Neural cell (in vitro differentiated cells): ENCODE results near the gene TESMIN. TPM values are rescaled to one million over a fixed set of nuclear protein-coding genes. Genes with fewer than 3 reads are reported as not detected.

Experiments
- H2AFZ ChIP-seq: fragments of 200-600, 300-800 bp; sonication (generic), shearing (Covaris generic); 2 replicates; pipeline ENCODE4 v1.6.0; 2014; ENCODE audit warnings: low read depth, mild to moderate bottlenecking, antibody characterized with exemption, low read length, moderate library complexity
- H3F3A ChIP-seq: fragments of 200-600 bp; shearing (Covaris generic); 2 replicates; pipeline ENCODE4 v1.6.1; 2016; ENCODE audit warnings: mild to moderate bottlenecking, moderate library complexity, mixed read lengths, antibody characterized with exemption, low read length; ENCODE audit not compliant: insufficient read depth, poor library complexity, severe bottlenecking
- H3K27ac ChIP-seq: fragments of 200-600, 300-800 bp; sonication (generic), shearing (Covaris generic); 2 replicates; pipeline ENCODE4 v1.5.1; 2014; ENCODE audit warnings: mild to moderate bottlenecking, low read length, moderate library complexity
- H3K27me3 ChIP-seq: fragments of 300-800, 200-600 bp; sonication (generic), shearing (Covaris generic); 2 replicates; pipeline ENCODE4 v1.6.0; 2014; ENCODE audit warnings: mild to moderate bottlenecking, low read depth, low read length, moderate library complexity; ENCODE audit not compliant: insufficient read depth
- H3K36me3 ChIP-seq: fragments of 300-800, 200-600 bp; sonication (generic), shearing (Covaris generic); 2 replicates; pipeline ENCODE4 v1.5.1; 2014; ENCODE audit warnings: mild to moderate bottlenecking, antibody characterized with exemption, low read length, moderate library complexity; ENCODE audit not compliant: insufficient read depth
- H3K4me2 ChIP-seq: fragments of 300-800, 200-600 bp; sonication (generic), shearing (Covaris generic); 2 replicates; pipeline ENCODE4 v1.6.0; 2014; ENCODE audit warnings: mild to moderate bottlenecking, low read length
- H3K4me3 ChIP-seq: fragments of 300-800, 200-600 bp; sonication (generic), shearing (Covaris generic); 2 replicates; pipeline ENCODE4 v1.5.1; 2014; ENCODE audit warnings: mild to moderate bottlenecking, low read length, moderate library complexity
- H3K79me2 ChIP-seq: fragments of 200-600 bp; shearing (Covaris generic); replicated peaks from 2 replicates; pipeline ENCODE4 v1.6.0; 2014; ENCODE audit warnings: mild to moderate bottlenecking, low read length, moderate library complexity; ENCODE audit not compliant: insufficient read depth
- H3K9ac ChIP-seq: fragments of 300-800, 200-600 bp; sonication (generic), shearing (Covaris generic); 2 replicates; pipeline ENCODE4 v1.6.1; 2016; ENCODE audit warnings: mild to moderate bottlenecking, low read length, mixed read lengths
- H3K9me2 ChIP-seq: fragments of 200-600 bp; shearing (Covaris generic); 2 replicates; pipeline ENCODE4 v1.6.1; 2016; ENCODE audit warnings: mild to moderate bottlenecking, low read length, mixed read lengths; ENCODE audit not compliant: insufficient read depth
- H3K9me3 ChIP-seq: fragments of 200-600, 300-800 bp; sonication (generic), shearing (Covaris generic); 2 replicates; pipeline ENCODE4 v1.6.1; 2016; ENCODE audit warnings: mild to moderate bottlenecking, mixed run types, low read length, moderate library complexity, mixed read lengths
- H4K20me1 ChIP-seq: fragments of 200-600 bp; shearing (Covaris generic); 2 replicates; pipeline ENCODE4 v1.6.1; 2016; ENCODE audit warnings: mild to moderate bottlenecking, mixed run types; ENCODE audit not compliant: insufficient read depth
- EP300 ChIP-seq: fragments of 450-650 bp; conservative IDR thresholded peaks from 2 replicates; pipeline ENCODE4 v1.6.1; 2014; ENCODE audit warnings: antibody characterized with exemption, mild to moderate bottlenecking, moderate library complexity; ENCODE audit not compliant: poor library complexity, severe bottlenecking
- EZH2 ChIP-seq: fragments of 200-600, 300-800 bp; shearing (Covaris generic), sonication (generic); IDR thresholded peaks from 2 replicates; pipeline ENCODE4 v1.6.1; 2014; ENCODE audit warnings: antibody characterized with exemption, low read length, borderline replicate concordance, mild to moderate bottlenecking; ENCODE audit not compliant: insufficient read depth, poor library complexity, severe bottlenecking
- MXI1 ChIP-seq: fragments of 450-650 bp; conservative IDR thresholded peaks from 2 replicates; pipeline ENCODE4 v1.6.1; 2014; ENCODE audit warnings: antibody characterized with exemption, mild to moderate bottlenecking; ENCODE audit not compliant: poor library complexity, severe bottlenecking
- POLR2AphosphoS5 ChIP-seq: IDR thresholded peaks from 2 replicates; pipeline ENCODE4 v1.6.1; 2012
- RAD21 ChIP-seq: fragments of 450-650 bp; conservative IDR thresholded peaks from 2 replicates; pipeline ENCODE4 v1.6.1; 2014; ENCODE audit warnings: antibody characterized with exemption, mild to moderate bottlenecking, moderate library complexity
- SMC3 ChIP-seq: fragments of 450-650 bp; conservative IDR thresholded peaks from 2 replicates; pipeline ENCODE4 v1.6.1; 2014; ENCODE audit warnings: antibody characterized with exemption, mild to moderate bottlenecking, moderate library complexity; ENCODE audit not compliant: poor library complexity
- TAF1 ChIP-seq: IDR thresholded peaks from 2 replicates; pipeline ENCODE4 v1.6.1; 2012; ENCODE audit warnings: low read depth
- polyA plus RNA-seq: library from polyadenylated mRNA; depleted of rRNA; stranded (reverse); fragments of >200 nt; gene quantifications from 2 replicates; pipeline ENCODE4 v1.2.3, GENCODE V29; 2014
- TF ChIP-seq, protein P1 (sequence below): fragments of 450-650 bp; IDR thresholded peaks from 2 replicates; pipeline ENCODE4 v1.5.1; 2014; ENCODE audit warnings: antibody characterized with exemption, mild to moderate bottlenecking, moderate library complexity; ENCODE audit not compliant: poor library complexity, severe bottlenecking
- TF ChIP-seq, protein P2 (sequence below): IDR thresholded peaks from 2 replicates; pipeline ENCODE4 v1.6.1; 2012; ENCODE audit warnings: borderline replicate concordance

TESMIN gene
- polyA plus RNA-seq, 1 donor from 2014 or later = not detected

DNA sequence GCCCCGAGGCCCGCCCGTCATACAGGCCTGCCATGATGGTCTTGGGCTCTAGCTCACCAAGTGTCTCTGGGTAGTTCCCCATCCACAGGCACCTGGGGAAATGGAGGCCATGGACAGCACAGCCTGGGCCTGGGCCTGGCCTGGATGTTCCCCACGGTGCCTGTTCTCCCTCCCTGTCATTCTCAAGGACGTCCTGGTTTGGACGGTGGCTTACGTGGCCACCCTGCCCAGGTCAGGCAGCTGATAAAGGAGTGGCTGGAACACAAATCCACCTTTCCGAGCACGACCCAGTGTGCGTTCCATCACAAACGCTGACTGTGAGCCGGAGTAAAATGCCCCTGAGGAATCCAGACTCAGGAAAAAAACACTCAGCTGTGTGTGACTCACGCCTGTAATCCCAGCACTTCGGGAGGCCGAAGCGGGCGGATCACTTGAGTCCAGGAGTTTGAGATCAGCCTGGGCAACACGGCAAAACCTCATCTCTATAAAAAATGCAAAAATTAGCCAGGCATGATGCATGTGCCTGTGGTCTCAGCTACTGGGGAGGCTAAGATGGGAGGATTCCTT is 41.2 kb upstream of the TESMIN start:
- Histone ChIP-seq H3K9me3 (no peaks in the 10 kb centered on the region), H2AFZ (no peak overlapping the region), H4K20me1 (no peaks in the 10 kb centered on the region), H3K79me2 (no peaks in the 10 kb centered on the region), H3F3A (no peaks in the 10 kb centered on the region), H3K4me3 (no peak overlapping the region), H3K4me2 (no peak overlapping the region), H3K27ac (no peak overlapping the region), H3K27me3 (no peaks in the 10 kb centered on the region), H3K36me3 (no peaks in the 10 kb centered on the region), H3K9me2 (no peaks in the 10 kb centered on the region), H3K9ac (no peak overlapping the region)
- no peak for TF ChIP-seq TAF1
- no peak for TF ChIP-seq POLR2AphosphoS5
- no peak for TF ChIP-seq MXI1
- TF ChIP-seq RAD21 = no peak
- TF ChIP-seq, protein P1, sequence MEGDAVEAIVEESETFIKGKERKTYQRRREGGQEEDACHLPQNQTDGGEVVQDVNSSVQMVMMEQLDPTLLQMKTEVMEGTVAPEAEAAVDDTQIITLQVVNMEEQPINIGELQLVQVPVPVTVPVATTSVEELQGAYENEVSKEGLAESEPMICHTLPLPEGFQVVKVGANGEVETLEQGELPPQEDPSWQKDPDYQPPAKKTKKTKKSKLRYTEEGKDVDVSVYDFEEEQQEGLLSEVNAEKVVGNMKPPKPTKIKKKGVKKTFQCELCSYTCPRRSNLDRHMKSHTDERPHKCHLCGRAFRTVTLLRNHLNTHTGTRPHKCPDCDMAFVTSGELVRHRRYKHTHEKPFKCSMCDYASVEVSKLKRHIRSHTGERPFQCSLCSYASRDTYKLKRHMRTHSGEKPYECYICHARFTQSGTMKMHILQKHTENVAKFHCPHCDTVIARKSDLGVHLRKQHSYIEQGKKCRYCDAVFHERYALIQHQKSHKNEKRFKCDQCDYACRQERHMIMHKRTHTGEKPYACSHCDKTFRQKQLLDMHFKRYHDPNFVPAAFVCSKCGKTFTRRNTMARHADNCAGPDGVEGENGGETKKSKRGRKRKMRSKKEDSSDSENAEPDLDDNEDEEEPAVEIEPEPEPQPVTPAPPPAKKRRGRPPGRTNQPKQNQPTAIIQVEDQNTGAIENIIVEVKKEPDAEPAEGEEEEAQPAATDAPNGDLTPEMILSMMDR = no peak
- TF ChIP-seq EP300 = no peak
- TF ChIP-seq, protein P2, sequence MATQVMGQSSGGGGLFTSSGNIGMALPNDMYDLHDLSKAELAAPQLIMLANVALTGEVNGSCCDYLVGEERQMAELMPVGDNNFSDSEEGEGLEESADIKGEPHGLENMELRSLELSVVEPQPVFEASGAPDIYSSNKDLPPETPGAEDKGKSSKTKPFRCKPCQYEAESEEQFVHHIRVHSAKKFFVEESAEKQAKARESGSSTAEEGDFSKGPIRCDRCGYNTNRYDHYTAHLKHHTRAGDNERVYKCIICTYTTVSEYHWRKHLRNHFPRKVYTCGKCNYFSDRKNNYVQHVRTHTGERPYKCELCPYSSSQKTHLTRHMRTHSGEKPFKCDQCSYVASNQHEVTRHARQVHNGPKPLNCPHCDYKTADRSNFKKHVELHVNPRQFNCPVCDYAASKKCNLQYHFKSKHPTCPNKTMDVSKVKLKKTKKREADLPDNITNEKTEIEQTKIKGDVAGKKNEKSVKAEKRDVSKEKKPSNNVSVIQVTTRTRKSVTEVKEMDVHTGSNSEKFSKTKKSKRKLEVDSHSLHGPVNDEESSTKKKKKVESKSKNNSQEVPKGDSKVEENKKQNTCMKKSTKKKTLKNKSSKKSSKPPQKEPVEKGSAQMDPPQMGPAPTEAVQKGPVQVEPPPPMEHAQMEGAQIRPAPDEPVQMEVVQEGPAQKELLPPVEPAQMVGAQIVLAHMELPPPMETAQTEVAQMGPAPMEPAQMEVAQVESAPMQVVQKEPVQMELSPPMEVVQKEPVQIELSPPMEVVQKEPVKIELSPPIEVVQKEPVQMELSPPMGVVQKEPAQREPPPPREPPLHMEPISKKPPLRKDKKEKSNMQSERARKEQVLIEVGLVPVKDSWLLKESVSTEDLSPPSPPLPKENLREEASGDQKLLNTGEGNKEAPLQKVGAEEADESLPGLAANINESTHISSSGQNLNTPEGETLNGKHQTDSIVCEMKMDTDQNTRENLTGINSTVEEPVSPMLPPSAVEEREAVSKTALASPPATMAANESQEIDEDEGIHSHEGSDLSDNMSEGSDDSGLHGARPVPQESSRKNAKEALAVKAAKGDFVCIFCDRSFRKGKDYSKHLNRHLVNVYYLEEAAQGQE = no peak
- no peak for TF ChIP-seq EZH2

DNA sequence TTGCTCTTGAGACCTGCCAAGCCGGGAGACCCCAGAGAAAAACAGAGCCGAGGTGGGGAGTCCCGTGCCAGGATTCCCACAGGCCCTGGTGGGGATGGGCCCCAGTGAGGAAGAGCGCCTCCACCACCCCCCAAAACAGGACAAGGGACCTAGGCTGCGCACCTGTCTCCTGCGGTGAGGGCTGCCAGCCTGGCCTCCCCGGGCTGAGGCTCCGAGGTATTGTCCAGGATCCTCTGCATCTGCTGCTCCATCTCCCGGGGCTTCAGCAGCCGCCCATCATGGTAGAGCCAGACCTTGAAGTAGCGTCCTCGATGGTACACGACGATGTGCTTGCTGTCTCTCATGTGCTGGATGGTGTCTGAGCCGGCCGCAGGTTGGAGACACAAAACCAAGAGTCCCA is 33.3 kb upstream of the TESMIN start:
- no peaks in the 10 kb centered on the region for H3K79me2 ChIP-seq
- no peaks in the 10 kb centered on the region for H4K20me1 ChIP-seq
- H3K9me3 ChIP-seq = no peaks in the 10 kb centered on the region
- no peaks in the 10 kb centered on the region for H3K36me3 ChIP-seq
- no peak overlapping the region for H3K27ac ChIP-seq
- H3K27me3 ChIP-seq = no peaks in the 10 kb centered on the region
- H3K9ac ChIP-seq = no peak overlapping the region
- no peak overlapping the region for H3K4me3 ChIP-seq
- H3K9me2 ChIP-seq = no peaks in the 10 kb centered on the region
- H3F3A ChIP-seq = no peaks in the 10 kb centered on the region
- H3K4me2 ChIP-seq = no peak overlapping the region
- H2AFZ ChIP-seq = no peak overlapping the region
- TF ChIP-seq RAD21 (no peak), POLR2AphosphoS5 (no peak), TAF1 (no peak), EP300 (no peak), EZH2 (no peak), MXI1 (no peak), SMC3 (no peak)
- TF ChIP-seq, protein P1 = no peak
- TF ChIP-seq, protein P2 = no peak
